A549 (cell line): ENCODE data around the gene PEX7.

Experiments used
- CBX8 ChIP-seq: fragments of 200-600 bp; sonication (generic); IDR thresholded peaks from 2 replicates; pipeline ENCODE4 v1.6.1; 2016
- EP300 ChIP-seq, 2 experiments: fragments of >200 bp; sonication (Bioruptor Twin); formaldehyde crosslinking; IDR thresholded peaks; 2 replicates in 1 of 2; 3 replicates in 1 of 2; pipeline ENCODE4 v1.6.1; 2016 to 2017
- FOXS1 ChIP-seq: fragments of 250-450 bp; sonication (Bioruptor Pico); IDR thresholded peaks from 2 replicates; pipeline ENCODE4 v1.5.0; 2020; ENCODE audit warnings: mild to moderate bottlenecking, moderate library complexity
- JUN ChIP-seq, 2 experiments: fragments of >200 bp; sonication (Bioruptor Twin); formaldehyde crosslinking; IDR thresholded peaks; 2 replicates in 1 of 2; 3 replicates in 1 of 2; pipeline ENCODE4 v1.6.1; 2016 to 2017
- MAFK ChIP-seq: fragments of 450-650 bp; IDR thresholded peaks from 2 replicates; pipeline ENCODE4 v1.6.1; 2014; ENCODE audit not compliant: partially characterized antibody
- PHF8 ChIP-seq: fragments of 200-600 bp; sonication (generic); IDR thresholded peaks from 2 replicates; pipeline ENCODE4 v1.6.1; 2016; ENCODE audit warnings: low read depth, mild to moderate bottlenecking, antibody characterized with exemption, moderate library complexity, borderline replicate concordance
- POLR2A ChIP-seq: IDR thresholded peaks from 2 replicates; pipeline ENCODE4 v1.6.1; 2012; ENCODE audit warnings: mild to moderate bottlenecking, low read length
- POLR2AphosphoS2 ChIP-seq: conservative IDR thresholded peaks from 2 replicates; pipeline ENCODE4 v1.6.1; 2012; ENCODE audit warnings: low read length, improper control_type of control experiment, inconsistent platforms
- RFX5 ChIP-seq: fragments of 450-650 bp; IDR thresholded peaks from 2 replicates; pipeline ENCODE4 v1.7.1; 2014; ENCODE audit warnings: antibody characterized with exemption, mild to moderate bottlenecking, moderate library complexity
- RNF2 ChIP-seq: fragments of 200-600 bp; sonication (generic); IDR thresholded peaks from 2 replicates; pipeline ENCODE4 v1.6.1; 2016; ENCODE audit warnings: low read depth, mild to moderate bottlenecking, antibody characterized with exemption, moderate library complexity, borderline replicate concordance
- SMC3 ChIP-seq: fragments of >200 bp; sonication (Bioruptor Twin); formaldehyde crosslinking; IDR thresholded peaks from 3 replicates; pipeline ENCODE4 v1.6.1; 2018; ENCODE audit warnings: inconsistent platforms
- TF ChIP-seq, protein P1 (sequence below): fragments of >200 bp; sonication (Bioruptor Twin); formaldehyde crosslinking; IDR thresholded peaks from 3 replicates; pipeline ENCODE4 v1.5.1; 2016
- TF ChIP-seq, protein P2 (sequence below): fragments of 450-650 bp; IDR thresholded peaks from 2 replicates; pipeline ENCODE4 v1.6.1; 2014; ENCODE audit warnings: antibody characterized with exemption

DNA sequence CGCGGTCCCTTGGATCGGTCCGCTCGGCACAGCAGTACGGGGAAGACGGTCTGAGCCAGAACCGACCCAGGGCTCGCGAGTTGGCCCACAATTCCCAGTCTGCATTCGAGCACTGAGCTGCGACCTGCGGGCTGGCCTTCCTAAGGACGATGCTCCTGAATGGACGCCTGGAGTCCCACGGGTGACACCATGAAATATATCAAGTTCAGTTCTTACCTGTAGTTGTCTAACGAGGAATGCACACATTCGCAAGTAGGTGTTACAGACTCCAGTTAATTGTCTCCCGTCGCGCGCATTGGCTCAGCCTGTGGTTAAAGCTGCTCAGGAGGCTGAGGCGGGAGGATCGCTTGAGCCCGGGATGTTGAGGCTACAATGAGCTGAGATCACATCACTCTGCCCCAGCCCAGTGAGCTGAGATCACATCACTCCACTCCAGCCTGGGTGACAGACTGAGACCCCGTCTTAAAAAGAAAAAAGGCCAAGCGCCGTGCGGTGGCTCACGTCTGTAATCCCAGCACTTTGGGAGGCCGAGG, 802 bp downstream of the PEX7 start:
- TF ChIP-seq RNF2 (no peak), EP300 (IDR thresholded peaks at IDR 0.05) (no peak), POLR2A (no peak), POLR2AphosphoS2 (no peak), RFX5 (no peak), MAFK (no peak), SMC3 (no peak), PHF8 (no peak), CBX8 (no peak), JUN (IDR thresholded peaks at IDR 0.05) (no peak), FOXS1 (CRISPR knock-in tag) (no peak)
- TF ChIP-seq, protein P1, sequence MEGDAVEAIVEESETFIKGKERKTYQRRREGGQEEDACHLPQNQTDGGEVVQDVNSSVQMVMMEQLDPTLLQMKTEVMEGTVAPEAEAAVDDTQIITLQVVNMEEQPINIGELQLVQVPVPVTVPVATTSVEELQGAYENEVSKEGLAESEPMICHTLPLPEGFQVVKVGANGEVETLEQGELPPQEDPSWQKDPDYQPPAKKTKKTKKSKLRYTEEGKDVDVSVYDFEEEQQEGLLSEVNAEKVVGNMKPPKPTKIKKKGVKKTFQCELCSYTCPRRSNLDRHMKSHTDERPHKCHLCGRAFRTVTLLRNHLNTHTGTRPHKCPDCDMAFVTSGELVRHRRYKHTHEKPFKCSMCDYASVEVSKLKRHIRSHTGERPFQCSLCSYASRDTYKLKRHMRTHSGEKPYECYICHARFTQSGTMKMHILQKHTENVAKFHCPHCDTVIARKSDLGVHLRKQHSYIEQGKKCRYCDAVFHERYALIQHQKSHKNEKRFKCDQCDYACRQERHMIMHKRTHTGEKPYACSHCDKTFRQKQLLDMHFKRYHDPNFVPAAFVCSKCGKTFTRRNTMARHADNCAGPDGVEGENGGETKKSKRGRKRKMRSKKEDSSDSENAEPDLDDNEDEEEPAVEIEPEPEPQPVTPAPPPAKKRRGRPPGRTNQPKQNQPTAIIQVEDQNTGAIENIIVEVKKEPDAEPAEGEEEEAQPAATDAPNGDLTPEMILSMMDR = no peak
- TF ChIP-seq, protein P2, sequence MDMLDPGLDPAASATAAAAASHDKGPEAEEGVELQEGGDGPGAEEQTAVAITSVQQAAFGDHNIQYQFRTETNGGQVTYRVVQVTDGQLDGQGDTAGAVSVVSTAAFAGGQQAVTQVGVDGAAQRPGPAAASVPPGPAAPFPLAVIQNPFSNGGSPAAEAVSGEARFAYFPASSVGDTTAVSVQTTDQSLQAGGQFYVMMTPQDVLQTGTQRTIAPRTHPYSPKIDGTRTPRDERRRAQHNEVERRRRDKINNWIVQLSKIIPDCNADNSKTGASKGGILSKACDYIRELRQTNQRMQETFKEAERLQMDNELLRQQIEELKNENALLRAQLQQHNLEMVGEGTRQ = no peak
